Hepatocyte (in vitro differentiated cells): ENCODE measurements around the gene RNF212B. TPM values are rescaled to one million over a fixed set of nuclear protein-coding genes. Genes with fewer than 3 reads are reported as not detected.

Experiments used
- DNase-seq: peaks from one replicate; pipeline ENCODE4 v3.0.0-alpha.2; 2016; ENCODE audit warnings: low spot score
- H2AFZ ChIP-seq: fragments of 200-600 bp; sonication (generic); 2 replicates; pipeline ENCODE4 v1.6.0; 2016; ENCODE audit warnings: antibody characterized with exemption, mild to moderate bottlenecking
- H3K27ac ChIP-seq: fragments of 200-600 bp; sonication (generic); 2 replicates; pipeline ENCODE4 v1.5.1; 2016; ENCODE audit warnings: mild to moderate bottlenecking
- H3K27me3 ChIP-seq: fragments of 200-600 bp; sonication (generic); 2 replicates; pipeline ENCODE4 v1.6.1; 2016
- H3K36me3 ChIP-seq: fragments of 200-600 bp; sonication (generic); replicated peaks from 2 replicates; pipeline ENCODE4 v1.5.1; 2016; ENCODE audit warnings: low read depth; ENCODE audit not compliant: insufficient read depth
- H3K4me1 ChIP-seq: fragments of 200-600 bp; sonication (generic); 2 replicates; pipeline ENCODE4 v1.5.1; 2016; ENCODE audit warnings: mild to moderate bottlenecking, moderate library complexity; ENCODE audit not compliant: insufficient read depth
- H3K4me2 ChIP-seq: fragments of 200-600 bp; sonication (generic); 2 replicates; pipeline ENCODE4 v1.6.0; 2016
- H3K4me3 ChIP-seq: fragments of 200-600 bp; sonication (generic); 2 replicates; pipeline ENCODE4 v1.5.1; 2016; ENCODE audit warnings: mild to moderate bottlenecking
- H3K79me2 ChIP-seq: fragments of 200-600 bp; sonication (generic); 2 replicates; pipeline ENCODE4 v1.6.0; 2017; ENCODE audit warnings: mild to moderate bottlenecking
- H3K9me2 ChIP-seq: fragments of 200-600 bp; sonication (generic); replicated peaks from 2 replicates; pipeline ENCODE4 v1.6.0; 2017; ENCODE audit warnings: mild to moderate bottlenecking; ENCODE audit not compliant: insufficient read depth
- H3K9me3 ChIP-seq: fragments of 200-600 bp; sonication (generic); 2 replicates; pipeline ENCODE4 v1.5.1; 2016; ENCODE audit warnings: low read depth, mild to moderate bottlenecking
- H4K20me1 ChIP-seq: fragments of 200-600 bp; sonication (generic); 2 replicates; pipeline ENCODE4 v1.6.0; 2016; ENCODE audit warnings: mild to moderate bottlenecking; ENCODE audit not compliant: insufficient read depth, poor library complexity, severe bottlenecking
- EZH2 ChIP-seq: fragments of 200-600 bp; sonication (generic); IDR thresholded peaks from 2 replicates; pipeline ENCODE4 v1.6.1; 2016; ENCODE audit warnings: antibody characterized with exemption, mild to moderate bottlenecking, borderline replicate concordance
- EZH2phosphoT487 ChIP-seq: fragments of 200-600 bp; sonication (generic); IDR thresholded peaks from one replicate; pipeline ENCODE4 v1.6.1; 2018; ENCODE audit warnings: antibody characterized with exemption, mild to moderate bottlenecking, low read depth, moderate library complexity; ENCODE audit not compliant: unreplicated experiment, severe bottlenecking
- WGBS: methylation state at CpG from one replicate; pipeline ENCODE4 v1.1.6; 2016; ENCODE audit warnings: low lambda C conversion rate; ENCODE audit errors: missing lambda C conversion rate; 5-methylcytosine and 5-hydroxymethylcytosine counted together
- polyA plus RNA-seq: library from polyadenylated mRNA; unstranded; fragments of >200 nt; fragmentation: Nextera tagmentation; extraction: Ambion mirVana; gene quantifications from 2 replicates; pipeline ENCODE4 v1.2.1, GENCODE V29; 2016
- total RNA-seq: library from RNA; depleted of rRNA; stranded (reverse); fragments of >200 nt; gene quantifications from 2 replicates; pipeline ENCODE4 v1.2.3, GENCODE V29; 2014
- TF ChIP-seq, protein P1 (sequence below): fragments of 200-600 bp; sonication (generic); IDR thresholded peaks from 2 replicates; pipeline ENCODE4 v1.5.1; 2016; ENCODE audit warnings: antibody characterized with exemption, mild to moderate bottlenecking; ENCODE audit not compliant: poor library complexity

RNF212B gene
- total and polyA plus RNA-seq, 2 experiments from 2014 or later = 0.17 TPM; not detected in 1

DNA sequence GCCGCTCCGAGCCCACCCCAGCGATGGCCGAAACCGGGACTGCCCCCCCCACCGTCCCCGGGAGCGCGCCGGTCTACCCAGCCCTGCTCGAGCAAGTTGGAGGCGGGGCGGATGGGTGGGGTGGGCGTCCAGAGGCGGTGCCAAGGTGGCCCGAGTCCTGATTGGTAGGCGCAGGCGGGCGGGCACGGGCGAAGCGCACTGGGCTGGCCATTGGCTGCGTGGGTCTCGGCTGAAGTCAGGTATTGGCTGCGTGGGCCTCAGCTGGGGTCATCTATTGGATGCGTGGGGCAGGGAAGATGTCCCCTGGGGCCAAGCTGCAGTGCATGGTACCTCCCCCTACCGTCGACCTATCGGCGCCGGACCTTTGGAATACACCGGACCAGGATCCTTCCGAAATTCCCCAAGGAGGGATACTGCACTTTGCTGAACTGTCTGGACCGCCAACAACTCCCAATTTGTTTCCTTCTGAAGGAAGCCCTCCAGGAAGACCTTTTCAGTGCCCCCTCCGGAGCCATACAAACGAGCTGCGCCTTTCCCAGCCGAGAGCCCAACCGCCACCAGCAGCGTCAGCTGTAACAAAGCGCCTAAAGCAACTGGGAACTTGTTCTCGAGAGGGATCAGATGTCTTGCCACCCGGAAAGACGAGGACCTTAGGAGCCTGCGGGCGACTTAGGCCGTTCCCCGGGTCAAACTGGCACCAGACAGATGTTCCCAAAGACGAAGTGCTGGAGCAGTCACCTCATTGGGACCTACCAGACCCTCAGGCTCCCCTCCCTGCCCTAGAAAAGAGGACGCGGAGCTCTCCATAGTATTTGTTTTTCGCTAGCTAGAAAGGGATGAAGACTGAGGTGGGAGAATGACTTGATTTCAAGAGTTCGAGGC is 48.5 kb downstream of the RNF212B start, which contains the start of gene HOMEZ:
Gene HOMEZ (minus strand): TSS at position 113 of the 882 bp plus-strand sequence. CDS start 180 bp downstream, outside the sequence.
- no peaks in the 10 kb centered on the region for H4K20me1 ChIP-seq
- WGBS = 2% methylated on average over 38 of the region's 53 CpGs
- H3K27me3 ChIP-seq = no peaks in the 10 kb centered on the region
- peak within 1 kb of the TSS; percentile 85 for H2AFZ ChIP-seq
- H3K9me2 ChIP-seq = no peaks in the 10 kb centered on the region
- H3K27ac ChIP-seq = peak within 1 kb of the TSS; percentile 92
- TF ChIP-seq EZH2phosphoT487 = no peak
- TF ChIP-seq EZH2 = no peak
- TF ChIP-seq, protein P1, sequence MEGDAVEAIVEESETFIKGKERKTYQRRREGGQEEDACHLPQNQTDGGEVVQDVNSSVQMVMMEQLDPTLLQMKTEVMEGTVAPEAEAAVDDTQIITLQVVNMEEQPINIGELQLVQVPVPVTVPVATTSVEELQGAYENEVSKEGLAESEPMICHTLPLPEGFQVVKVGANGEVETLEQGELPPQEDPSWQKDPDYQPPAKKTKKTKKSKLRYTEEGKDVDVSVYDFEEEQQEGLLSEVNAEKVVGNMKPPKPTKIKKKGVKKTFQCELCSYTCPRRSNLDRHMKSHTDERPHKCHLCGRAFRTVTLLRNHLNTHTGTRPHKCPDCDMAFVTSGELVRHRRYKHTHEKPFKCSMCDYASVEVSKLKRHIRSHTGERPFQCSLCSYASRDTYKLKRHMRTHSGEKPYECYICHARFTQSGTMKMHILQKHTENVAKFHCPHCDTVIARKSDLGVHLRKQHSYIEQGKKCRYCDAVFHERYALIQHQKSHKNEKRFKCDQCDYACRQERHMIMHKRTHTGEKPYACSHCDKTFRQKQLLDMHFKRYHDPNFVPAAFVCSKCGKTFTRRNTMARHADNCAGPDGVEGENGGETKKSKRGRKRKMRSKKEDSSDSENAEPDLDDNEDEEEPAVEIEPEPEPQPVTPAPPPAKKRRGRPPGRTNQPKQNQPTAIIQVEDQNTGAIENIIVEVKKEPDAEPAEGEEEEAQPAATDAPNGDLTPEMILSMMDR = no peak
- peak within 1 kb of the TSS; percentile 69 for H3K4me3 ChIP-seq
- no peaks in the 10 kb centered on the region for H3K9me3 ChIP-seq
- DNase-seq = peak; percentile 98
- H3K79me2 ChIP-seq = peaks cover 41% of the 10 kb centered on the region
- H3K36me3 ChIP-seq = no peaks in the 10 kb centered on the region
- H3K4me2 ChIP-seq = peak within 1 kb of the TSS; percentile 88
- H3K4me1 ChIP-seq = peaks cover 11% of the 10 kb centered on the region

DNA sequence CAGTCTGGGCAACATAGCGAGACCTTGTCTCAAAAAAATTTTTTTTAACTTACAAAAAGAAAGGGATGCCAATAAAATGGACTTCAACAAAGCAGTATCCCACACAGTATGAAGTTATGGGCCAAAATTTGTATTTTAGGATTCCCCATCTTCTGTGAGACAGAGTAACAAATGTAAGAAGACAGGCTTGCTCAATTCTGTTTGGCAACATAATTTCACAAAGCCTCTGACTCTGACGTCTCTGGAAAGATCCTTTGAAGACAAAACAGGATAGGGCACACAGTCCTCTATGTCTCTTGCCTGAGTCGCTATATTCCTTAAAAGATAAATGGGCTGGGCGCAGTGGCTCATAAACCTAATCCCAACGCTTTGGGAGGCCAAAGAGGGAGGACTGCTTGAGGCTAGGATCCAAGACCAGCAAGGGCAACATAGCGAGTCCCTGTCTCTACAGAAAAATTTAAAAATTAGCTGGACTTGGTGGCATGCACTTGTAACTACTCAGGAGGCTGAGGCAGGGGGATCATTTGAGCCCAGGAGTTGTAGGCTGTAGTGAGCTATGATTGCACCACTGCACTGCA is 49.3 kb downstream of the RNF212B start:
- H3K27me3 ChIP-seq = no peaks in the 10 kb centered on the region
- peak overlapping the region; percentile 92 for H3K27ac ChIP-seq
- H3K4me2 ChIP-seq = peak overlapping the region; percentile 76
- H3K9me3 ChIP-seq = no peaks in the 10 kb centered on the region
- H4K20me1 ChIP-seq = no peaks in the 10 kb centered on the region
- WGBS = 60% methylated on average over 6 of the region's 6 CpGs
- no peak for TF ChIP-seq EZH2phosphoT487
- TF ChIP-seq, protein P1 = no peak
- peaks cover 36% of the 10 kb centered on the region for H3K79me2 ChIP-seq
- DNase-seq = no peak
- H2AFZ ChIP-seq = peak overlapping the region; percentile 66
- no peaks in the 10 kb centered on the region for H3K36me3 ChIP-seq
- no peaks in the 10 kb centered on the region for H3K9me2 ChIP-seq
- H3K4me1 ChIP-seq = peaks cover 11% of the 10 kb centered on the region
- H3K4me3 ChIP-seq = peak overlapping the region; percentile 40

DNA sequence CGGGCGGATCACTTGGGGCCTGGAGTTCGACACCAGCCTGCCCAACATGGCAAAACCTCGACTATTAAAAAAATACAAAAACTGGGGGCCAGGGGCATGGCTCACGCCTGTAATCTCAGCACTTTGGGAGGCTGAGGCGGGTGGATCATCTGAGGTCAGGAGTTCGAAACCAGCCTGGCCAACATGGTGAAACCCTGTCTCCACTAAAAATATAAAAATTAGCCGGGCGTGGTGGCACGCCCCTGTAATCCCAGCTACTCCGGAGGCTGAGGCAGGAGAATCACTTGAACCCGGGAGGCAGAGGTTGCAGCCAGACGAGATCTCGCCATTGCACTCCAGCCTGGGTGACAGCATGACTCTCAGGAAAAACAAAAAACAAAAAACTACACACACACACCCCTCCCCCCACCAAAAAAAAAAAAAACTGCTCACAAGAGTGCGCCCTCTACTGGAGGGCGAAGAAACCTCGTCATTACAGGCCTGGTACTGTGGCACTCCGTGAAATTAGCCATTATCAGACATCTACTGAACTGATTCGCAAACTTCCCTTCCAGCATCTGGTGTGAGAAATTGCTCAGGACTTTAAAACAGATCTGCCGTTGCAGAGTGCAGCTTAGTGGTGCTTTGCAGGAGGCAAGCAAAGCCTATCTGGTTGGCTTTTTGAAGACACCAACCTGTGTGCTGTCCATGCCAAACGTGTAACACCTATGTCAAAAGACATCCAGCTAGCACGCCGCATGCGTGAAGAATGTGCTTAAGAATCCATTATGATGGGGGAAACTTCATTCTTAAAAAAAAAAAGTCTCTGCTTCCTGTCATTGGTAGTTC is 57.2 kb downstream of the RNF212B start:
- peaks cover 4% of the 10 kb centered on the region for H3K79me2 ChIP-seq
- H3K36me3 ChIP-seq = no peaks in the 10 kb centered on the region
- no peak overlapping the region for H3K27ac ChIP-seq
- no peak overlapping the region for H2AFZ ChIP-seq
- peaks cover 3% of the 10 kb centered on the region for H3K27me3 ChIP-seq
- H3K9me2 ChIP-seq = no peaks in the 10 kb centered on the region
- H3K4me2 ChIP-seq = no peak overlapping the region
- no peaks in the 10 kb centered on the region for H3K9me3 ChIP-seq
- H4K20me1 ChIP-seq = no peaks in the 10 kb centered on the region
- DNase-seq = peak; percentile 76
- H3K4me1 ChIP-seq = peaks cover 10% of the 10 kb centered on the region
- WGBS = 49% methylated on average over 24 of the region's 24 CpGs
- no peak overlapping the region for H3K4me3 ChIP-seq
- no peak for TF ChIP-seq EZH2phosphoT487
- TF ChIP-seq, protein P1 = peak; percentile 82
- no peak for TF ChIP-seq EZH2
